Measurements from ENCODE around the gene SCN10A.

The SCN10A gene

DNA sequence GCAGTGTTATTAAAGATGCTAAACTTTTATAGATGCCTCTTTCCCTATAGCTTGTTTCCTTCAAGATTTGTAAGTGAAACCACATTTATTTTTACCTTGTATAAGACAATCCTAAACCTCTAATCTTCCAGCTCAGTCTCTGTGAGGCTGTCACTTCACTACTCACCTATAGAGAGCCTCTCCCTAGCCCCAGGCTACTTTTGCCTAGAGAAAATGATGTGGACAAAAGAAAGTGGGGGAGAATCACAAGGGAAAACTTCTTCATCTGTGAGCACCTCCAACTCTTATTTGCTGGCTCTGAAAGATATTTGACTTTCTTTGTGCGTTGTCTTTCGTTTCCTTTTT is 91.7 kb downstream of the SCN10A start:
- no peak for TF ChIP-seq CTCF (IDR thresholded peaks at IDR 0.05; ENCODE audit: extremely low read depth, missing control alignments)
- no peak for DNase-seq (ENCODE audit: low spot score)

- no peak for DNase-seq (ENCODE audit: low spot score)
- no peak for TF ChIP-seq CTCF (IDR thresholded peaks at IDR 0.05; ENCODE audit: extremely low read depth, missing control alignments)
Observed at GRCh38 chr3:38723569-38724391, 92.2 kb downstream of the SCN10A start.

DNA sequence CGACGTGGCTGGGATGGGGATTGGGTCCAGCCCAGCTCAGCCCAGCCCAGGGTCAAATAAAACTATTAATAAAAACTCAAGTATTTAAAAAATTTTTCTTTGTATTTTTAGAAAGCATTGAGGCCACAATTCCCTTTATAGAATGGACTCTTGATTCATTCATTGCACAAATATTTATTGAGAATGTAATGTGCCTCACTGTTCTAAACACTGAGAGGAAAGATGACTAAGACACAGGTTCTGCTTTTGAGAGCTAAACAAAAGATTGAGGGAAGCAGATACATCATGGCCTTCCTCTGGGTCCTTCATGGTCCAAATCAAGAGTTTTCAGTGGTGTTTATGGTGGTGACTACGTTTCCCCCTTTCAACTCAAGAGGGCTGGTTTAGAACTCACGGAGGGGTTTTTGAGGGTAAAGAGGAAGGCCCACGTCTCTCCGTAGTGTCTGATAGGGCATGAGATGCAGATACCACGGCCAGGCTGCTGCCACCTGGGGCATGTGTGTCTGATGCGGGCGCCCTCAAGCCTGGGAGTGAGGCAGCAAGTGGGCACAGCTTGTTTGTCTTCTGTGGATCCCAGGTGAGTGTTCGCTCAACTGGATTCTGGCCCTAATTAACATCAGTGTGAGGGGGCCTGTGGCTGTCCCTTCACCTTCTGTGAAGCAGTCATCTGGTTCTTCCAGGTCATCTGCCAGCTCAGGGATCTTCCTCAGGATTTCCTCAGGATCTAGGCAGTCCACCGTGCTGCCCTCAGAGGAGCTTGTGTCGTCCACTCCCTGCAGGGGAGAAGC is 93.0 kb downstream of the SCN10A start:
- no peak for TF ChIP-seq CTCF (IDR thresholded peaks at IDR 0.05; ENCODE audit: extremely low read depth, missing control alignments)

GRCh38 chr3:38721207-38721772 is 94.7 kb downstream of the SCN10A start:
- no peak for DNase-seq (ENCODE audit: low spot score)
- no peak for TF ChIP-seq CTCF (IDR thresholded peaks at IDR 0.05; ENCODE audit: extremely low read depth, missing control alignments)

More for the DNA sequence above, 93.0 kb downstream of the SCN10A start:
- DNase-seq (ENCODE audit: low spot score): no peak

- no peak for TF ChIP-seq CTCF (IDR thresholded peaks at IDR 0.05; ENCODE audit: extremely low read depth, missing control alignments)
- DNase-seq (ENCODE audit: low spot score): no peak
Observed at GRCh38 chr3:38720465-38720864, 95.6 kb downstream of the SCN10A start.

- no peak for TF ChIP-seq CTCF (IDR thresholded peaks at IDR 0.05; ENCODE audit: extremely low read depth, missing control alignments)
- DNase-seq (ENCODE audit: low spot score): no peak
Observed at GRCh38 chr3:38717355-38718240, 98.4 kb downstream of the SCN10A start.
